MV-4-11 (cell line): ENCODE results near the gene FCGR3A.
"Not testable (repeated sequence)": the region's sequence is repeated elsewhere in the genome, so short reads cannot be mapped to it uniquely, and the experiment has no call there.

ENCODE experiments used
- DNase-seq: peaks from one replicate; lab custom pipeline; 2025; lab: John Stamatoyannopoulos, UW

Gene FCGR3A

GRCh38 chr1:161530158-161530557 is 19.5 kb downstream of the FCGR3A start:
- DNase-seq: peak; percentile 64

DNA sequence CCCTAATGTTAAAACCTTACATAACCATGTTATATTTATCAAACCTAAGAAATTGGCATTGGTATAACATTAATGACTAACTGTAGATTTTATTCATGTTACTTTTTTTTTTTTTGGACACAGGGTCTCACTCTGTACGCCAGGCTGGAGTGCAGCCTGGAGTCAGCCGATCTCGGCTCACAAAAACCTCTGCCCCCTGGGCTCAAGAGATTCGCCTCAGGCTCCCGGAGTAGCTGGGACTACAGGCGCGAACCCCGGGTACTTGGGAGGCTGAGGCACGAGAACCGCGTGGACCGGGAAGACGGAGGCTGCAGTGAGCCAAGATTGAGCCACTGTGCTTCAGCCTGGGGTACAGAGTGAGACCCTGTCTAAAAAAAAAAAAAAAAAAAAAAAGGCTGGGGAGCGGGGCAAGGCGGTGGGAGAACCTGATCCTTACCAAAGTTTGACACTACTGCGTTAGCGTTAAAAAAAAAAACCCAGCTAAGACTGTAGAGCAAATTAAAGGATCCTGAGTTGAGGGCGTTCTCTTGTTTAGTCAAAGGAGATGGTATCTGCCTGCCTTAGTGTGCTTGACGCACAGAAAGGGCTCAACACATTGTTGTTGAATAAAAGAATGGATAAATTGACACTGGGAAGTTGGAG is 20.0 kb downstream of the FCGR3A start:
- not testable (repeated sequence) for DNase-seq

- DNase-seq: not testable (repeated sequence)
These were observed 21.1 kb downstream of the FCGR3A start for GRCh38 chr1:161528550-161528949.

DNA sequence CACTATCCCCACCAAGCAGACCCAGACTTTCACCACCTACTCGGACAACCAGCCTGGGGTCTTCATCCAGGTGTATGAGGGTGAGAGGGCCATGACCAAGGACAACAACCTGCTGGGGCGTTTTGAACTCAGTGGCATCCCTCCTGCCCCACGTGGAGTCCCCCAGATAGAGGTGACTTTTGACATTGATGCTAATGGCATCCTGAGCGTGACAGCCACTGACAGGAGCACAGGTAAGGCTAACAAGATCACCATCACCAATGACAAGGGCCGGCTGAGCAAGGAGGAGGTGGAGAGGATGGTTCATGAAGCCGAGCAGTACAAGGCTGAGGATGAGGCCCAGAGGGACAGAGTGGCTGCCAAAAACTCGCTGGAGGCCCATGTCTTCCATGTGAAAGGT is 23.7 kb downstream of the FCGR3A start:
- not testable (repeated sequence) for DNase-seq

DNA sequence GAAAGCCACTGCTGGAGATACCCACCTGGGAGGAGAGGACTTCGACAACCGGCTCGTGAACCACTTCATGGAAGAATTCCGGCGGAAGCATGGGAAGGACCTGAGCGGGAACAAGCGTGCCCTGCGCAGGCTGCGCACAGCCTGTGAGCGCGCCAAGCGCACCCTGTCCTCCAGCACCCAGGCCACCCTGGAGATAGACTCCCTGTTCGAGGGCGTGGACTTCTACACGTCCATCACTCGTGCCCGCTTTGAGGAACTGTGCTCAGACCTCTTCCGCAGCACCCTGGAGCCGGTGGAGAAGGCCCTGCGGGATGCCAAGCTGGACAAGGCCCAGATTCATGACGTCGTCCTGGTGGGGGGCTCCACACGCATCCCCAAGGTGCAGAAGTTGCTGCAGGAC is 24.3 kb downstream of the FCGR3A start:
- DNase-seq: not testable (repeated sequence)

GRCh38 chr1:161524742-161525291 is 24.8 kb downstream of the FCGR3A start:
- DNase-seq: not testable (repeated sequence)

GRCh38 chr1:161523817-161524741 is 25.5 kb downstream of the FCGR3A start, which contains the start of gene HSPA6:
Gene HSPA6, plus strand, starts transcription at chr1:161524540. Its CDS starts 119 bp downstream, at chr1:161524659.
- DNase-seq: peak; percentile 62

DNA sequence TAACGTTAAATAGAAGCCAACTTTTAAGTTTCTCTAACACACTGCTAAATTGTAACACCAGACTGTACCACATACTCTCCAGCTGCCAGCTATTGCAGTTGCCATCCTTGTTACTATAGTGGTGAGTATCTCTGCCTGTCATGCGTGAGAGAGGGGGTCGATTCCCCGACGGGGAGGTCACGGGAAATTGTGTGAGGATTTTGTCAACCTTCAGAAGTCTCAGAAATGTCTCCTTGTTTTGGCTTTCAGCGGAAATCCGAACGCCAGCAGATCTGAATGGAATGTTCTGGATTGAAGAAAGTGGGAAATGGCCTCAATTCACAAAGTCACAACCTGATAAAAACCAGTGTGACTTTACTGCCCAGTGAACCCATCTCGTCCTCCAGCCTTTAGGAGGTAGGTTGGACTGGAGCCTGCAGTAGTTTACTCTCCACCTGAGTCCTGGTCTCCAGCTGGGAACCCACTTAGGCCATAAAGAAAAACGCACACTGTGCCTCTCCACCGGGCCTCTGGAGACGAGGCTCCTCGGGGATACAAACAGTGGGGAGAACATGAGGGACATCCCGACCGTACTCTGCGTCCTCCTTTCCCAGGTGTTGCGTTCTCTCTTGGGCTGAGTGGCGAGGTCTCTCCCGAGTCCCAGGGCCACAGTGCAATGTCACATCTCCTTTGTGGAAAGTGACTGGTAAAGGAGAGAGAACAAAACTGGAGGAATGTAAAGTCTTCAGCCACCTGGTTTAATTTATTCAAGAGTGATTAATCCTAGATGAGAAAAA is 26.4 kb downstream of the FCGR3A start:
- DNase-seq: not testable (repeated sequence)

GRCh38 chr1:161513953-161514352 is 35.7 kb downstream of the FCGR3A start:
- DNase-seq: not testable (repeated sequence)

- not testable (repeated sequence) for DNase-seq
These were observed 36.2 kb downstream of the FCGR3A start for GRCh38 chr1:161513448-161513780.

GRCh38 chr1:161512636-161513447 is 36.8 kb downstream of the FCGR3A start:
- DNase-seq: not testable (repeated sequence)

- DNase-seq: no peak
These were observed 37.9 kb downstream of the FCGR3A start for GRCh38 chr1:161511756-161512060.

- DNase-seq: no peak
These were observed 38.4 kb downstream of the FCGR3A start for GRCh38 chr1:161511018-161511755.

DNA sequence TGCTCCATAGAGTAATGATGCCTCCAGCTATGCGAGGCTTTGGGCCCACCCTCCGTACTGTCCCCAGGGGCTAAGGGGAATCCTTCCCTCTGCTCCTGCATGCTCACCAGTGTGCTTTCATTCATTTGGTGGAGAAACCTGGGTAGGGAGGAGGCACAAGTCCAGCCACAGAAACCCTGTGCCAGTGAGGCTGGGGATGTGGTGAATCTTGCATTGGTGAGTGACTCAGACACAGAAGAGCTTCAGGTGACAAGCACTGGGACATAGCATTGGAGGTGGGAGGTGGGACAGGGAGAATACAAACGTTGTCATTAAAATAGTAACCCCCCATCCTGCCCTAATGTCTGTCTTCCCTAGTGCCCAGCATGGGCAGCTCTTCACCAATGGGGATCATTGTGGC is 39.1 kb downstream of the FCGR3A start:
- no peak for DNase-seq

GRCh38 chr1:161506336-161507223 is 43.0 kb downstream of the FCGR3A start:
- peak; percentile 87 for DNase-seq

DNA sequence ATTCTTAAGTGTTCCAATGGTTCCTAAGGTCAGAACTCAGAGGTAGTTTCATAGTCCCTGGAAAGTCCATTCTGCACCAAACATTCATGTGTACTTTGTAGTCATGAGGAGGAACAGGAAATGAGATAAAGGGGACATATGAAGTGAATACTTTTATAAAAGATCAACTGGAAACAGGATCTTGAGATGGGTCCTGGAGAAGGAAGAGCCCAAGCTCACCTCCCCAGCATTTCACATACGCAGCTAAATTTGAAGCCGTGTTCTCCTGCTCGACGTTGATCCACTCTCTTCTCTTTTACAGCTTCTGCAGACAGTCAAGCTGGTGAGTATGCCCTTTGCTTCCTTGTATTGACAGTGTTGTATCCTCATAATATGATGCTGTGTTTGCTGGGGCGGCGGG is 43.9 kb downstream of the FCGR3A start:
- peak; percentile 46 for DNase-seq

GRCh38 chr1:161503394-161503748 is 46.2 kb downstream of the FCGR3A start:
- no peak for DNase-seq

DNA sequence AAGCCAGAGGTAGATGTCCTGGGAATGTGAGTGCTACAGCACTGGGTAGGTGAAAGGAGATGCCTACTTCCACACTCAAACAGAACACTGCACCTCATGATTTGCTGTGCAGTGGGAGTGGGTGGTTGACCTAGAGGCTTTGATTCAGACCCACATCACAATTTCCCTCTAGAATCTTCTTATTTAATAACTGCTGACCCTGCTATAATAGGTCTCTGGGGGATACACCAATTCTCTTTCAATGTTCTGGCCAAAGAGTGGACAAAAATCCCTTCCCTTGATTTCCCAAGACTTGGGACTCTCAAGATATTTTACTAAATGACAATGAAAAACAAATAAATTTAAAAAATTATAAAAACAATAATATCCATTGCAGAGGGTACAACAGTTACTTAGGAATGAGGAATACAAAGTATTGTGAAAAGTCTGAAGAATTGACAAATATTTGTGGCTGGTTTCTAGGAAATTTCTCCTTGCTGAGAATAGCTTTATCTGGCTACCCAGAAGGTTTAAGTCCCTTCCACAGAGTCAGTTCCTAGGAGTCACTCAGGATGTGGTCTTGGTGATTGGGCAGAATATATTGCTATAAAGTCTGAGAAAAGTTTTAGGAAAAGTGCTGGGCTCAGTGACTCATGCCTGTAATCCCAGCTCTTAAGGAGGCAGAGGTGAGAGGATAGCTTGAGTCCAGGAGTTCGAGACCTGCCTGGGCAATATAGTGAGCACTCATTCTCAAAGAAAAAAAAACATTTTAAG is 46.8 kb downstream of the FCGR3A start:
- peak; percentile 64 for DNase-seq

GRCh38 chr1:161502181-161502580 is 47.4 kb downstream of the FCGR3A start:
- no peak for DNase-seq
